ENCODE measurements around the gene PCP4L1. TPM values are rescaled to one million over a fixed set of nuclear protein-coding genes. Genes with fewer than 3 reads are reported as not detected.
A peak's percentile ranks its signal among the peaks of the same experiment; 100 is the strongest.

PCP4L1 gene
- total RNA-seq, 1 donor from 2014 or later = 0.69 TPM

GRCh38 chr1:161287482-161288054 is 29.0 kb downstream of the PCP4L1 start:
- TF ChIP-seq EZH2 (IDR thresholded peaks at IDR 0.05) (no peak), EZH2phosphoT487 (IDR thresholded peaks at IDR 0.05) (no peak), CTCF (IDR thresholded peaks at IDR 0.05) (no peak)
- Histone ChIP-seq H3F3A (ENCODE audit: low read depth) (no peaks in the 10 kb centered on the region), H3K27me3 (peaks cover 12% of the 10 kb centered on the region), H3K4me3 (no peak overlapping the region), H3K27ac (no peak overlapping the region), H2AFZ (replicated peaks) (no peak overlapping the region), H3K36me3 (no peaks in the 10 kb centered on the region), H4K20me1 (ENCODE audit: low read depth) (no peaks in the 10 kb centered on the region), H3K9ac (no peak overlapping the region), H3K4me1 (peaks cover 9% of the 10 kb centered on the region), H3K79me2 (ENCODE audit: low read depth) (no peaks in the 10 kb centered on the region), H3K9me3 (ENCODE audit: low read depth) (no peaks in the 10 kb centered on the region), H3K4me2 (no peak overlapping the region)
- no peak overlapping the region for H3K27ac Mint-ChIP-seq
- no peaks in the 10 kb centered on the region for H3K36me3 Mint-ChIP-seq
- no peak overlapping the region for H3K4me3 Mint-ChIP-seq
- peaks cover 9% of the 10 kb centered on the region for H3K27me3 Mint-ChIP-seq (ENCODE audit: insufficient read depth, low read depth)
- H3K4me1 Mint-ChIP-seq = peaks cover 35% of the 10 kb centered on the region
- peaks cover 6% of the 10 kb centered on the region for H3K9me3 Mint-ChIP-seq
- no peak for DNase-seq (ENCODE audit: low spot score)

GRCh38 chr1:161290779-161291178 is 32.2 kb downstream of the PCP4L1 start:
- peak overlapping the region; percentile 36 for H3K27ac Mint-ChIP-seq
- H3K9me3 Mint-ChIP-seq = no peaks in the 10 kb centered on the region

GRCh38 chr1:161297415-161297814 is 38.9 kb downstream of the PCP4L1 start:
- Mint-ChIP-seq H3K4me3 (no peak overlapping the region), H3K27me3 (ENCODE audit: insufficient read depth, low read depth) (no peaks in the 10 kb centered on the region), H3K27ac (no peak overlapping the region), H3K36me3 (no peaks in the 10 kb centered on the region), H3K9me3 (no peaks in the 10 kb centered on the region), H3K4me1 (no peaks in the 10 kb centered on the region)
- no peak for DNase-seq (ENCODE audit: low spot score)
- no peak overlapping the region for H3K9ac ChIP-seq
- H3K27me3 ChIP-seq = no peaks in the 10 kb centered on the region
- no peaks in the 10 kb centered on the region for H3K9me3 ChIP-seq (ENCODE audit: low read depth)
- H3F3A ChIP-seq (ENCODE audit: low read depth) = no peaks in the 10 kb centered on the region
- H3K36me3 ChIP-seq = no peaks in the 10 kb centered on the region
- no peaks in the 10 kb centered on the region for H3K4me1 ChIP-seq
- no peak overlapping the region for H3K4me2 ChIP-seq
- no peaks in the 10 kb centered on the region for H4K20me1 ChIP-seq (ENCODE audit: low read depth)
- no peak overlapping the region for H3K27ac ChIP-seq
- H3K79me2 ChIP-seq (ENCODE audit: low read depth) = no peaks in the 10 kb centered on the region
- H3K4me3 ChIP-seq = no peak overlapping the region
- TF ChIP-seq CTCF (IDR thresholded peaks at IDR 0.05) (no peak), EZH2phosphoT487 (IDR thresholded peaks at IDR 0.05) (no peak), EZH2 (IDR thresholded peaks at IDR 0.05) (no peak)
- no peak overlapping the region for H2AFZ ChIP-seq (replicated peaks)

More at GRCh38 chr1:161290779-161291178, 32.2 kb downstream of the PCP4L1 start:
- H2AFZ ChIP-seq (replicated peaks) = no peak overlapping the region
- H3K4me2 ChIP-seq = no peak overlapping the region
- no peak for TF ChIP-seq CTCF (IDR thresholded peaks at IDR 0.05)
- TF ChIP-seq EZH2phosphoT487 (IDR thresholded peaks at IDR 0.05) = no peak
- TF ChIP-seq EZH2 (IDR thresholded peaks at IDR 0.05) = no peak
- Mint-ChIP-seq H3K4me1 (peaks cover 23% of the 10 kb centered on the region), H3K36me3 (no peaks in the 10 kb centered on the region), H3K27me3 (ENCODE audit: insufficient read depth, low read depth) (peaks cover 5% of the 10 kb centered on the region), H3K4me3 (no peak overlapping the region)
- no peaks in the 10 kb centered on the region for H3K9me3 ChIP-seq (ENCODE audit: low read depth)
- H3F3A ChIP-seq (ENCODE audit: low read depth) = no peaks in the 10 kb centered on the region
- H3K27me3 ChIP-seq = no peaks in the 10 kb centered on the region
- no peaks in the 10 kb centered on the region for H3K4me1 ChIP-seq
- no peak overlapping the region for H3K4me3 ChIP-seq
- no peaks in the 10 kb centered on the region for H4K20me1 ChIP-seq (ENCODE audit: low read depth)
- no peak overlapping the region for H3K27ac ChIP-seq
- H3K79me2 ChIP-seq (ENCODE audit: low read depth) = no peaks in the 10 kb centered on the region
- H3K9ac ChIP-seq = no peak overlapping the region
- no peaks in the 10 kb centered on the region for H3K36me3 ChIP-seq
- DNase-seq (ENCODE audit: low spot score) = no peak

Data from neural progenitor cell (in vitro differentiated cells).